SK-N-SH treated with all-trans-retinoic acid at 6 μM for 48 hours (cell line): ENCODE results near the gene RBM47.
"Not testable (repeated sequence)": the region's sequence is repeated elsewhere in the genome, so short reads cannot be mapped to it uniquely, and the experiment has no call there.

ENCODE experiments used
- ATAC-seq: fragments of 200-7000 bp; cut with Tn5 transposase; 3 replicates; pipeline ENCODE4 v1.9.1; 2020; ENCODE audit warnings: mild to moderate bottlenecking, moderate library complexity
- ARNTL ChIP-seq: fragments of 450-650 bp; formaldehyde crosslinking; IDR thresholded peaks from 2 replicates; pipeline ENCODE4 v1.5.0; 2020; ENCODE audit warnings: low read depth, mild to moderate bottlenecking, moderate library complexity, borderline replicate concordance
- BACH2 ChIP-seq: fragments of 250-450 bp; sonication (Bioruptor Pico); IDR thresholded peaks from 2 replicates; pipeline ENCODE4 v1.9.0; 2021; ENCODE audit warnings: mild to moderate bottlenecking, borderline replicate concordance
- CREB5 ChIP-seq: fragments of 250-450 bp; sonication (Bioruptor Pico); IDR thresholded peaks from 2 replicates; pipeline ENCODE4 v1.5.1; 2020; ENCODE audit warnings: low read depth, mild to moderate bottlenecking, moderate library complexity
- CSDC2 ChIP-seq: fragments of 250-450 bp; sonication (Bioruptor Pico); IDR thresholded peaks from 2 replicates; pipeline ENCODE4 v1.5.0; 2020; ENCODE audit warnings: mild to moderate bottlenecking, moderate library complexity
- CSRNP3 ChIP-seq: fragments of 250-450 bp; sonication (Bioruptor Pico); IDR thresholded peaks from 2 replicates; pipeline ENCODE4 v1.5.1; 2021; ENCODE audit warnings: mild to moderate bottlenecking, moderate library complexity
- ESRRG ChIP-seq: fragments of 250-450 bp; sonication (Bioruptor Pico); IDR thresholded peaks from 2 replicates; pipeline ENCODE4 v1.6.1; 2021; ENCODE audit warnings: mild to moderate bottlenecking
- GLIS3 ChIP-seq: fragments of 250-450 bp; sonication (Bioruptor Pico); IDR thresholded peaks from 2 replicates; pipeline ENCODE4 v1.5.0; 2020; ENCODE audit warnings: mild to moderate bottlenecking, moderate library complexity
- ISL1 ChIP-seq: fragments of 250-450 bp; sonication (Bioruptor Pico); IDR thresholded peaks from 2 replicates; pipeline ENCODE4 v2.1.2; 2022; ENCODE audit warnings: mild to moderate bottlenecking, moderate library complexity
- OSR1 ChIP-seq: fragments of 250-450 bp; sonication (Bioruptor Pico); IDR thresholded peaks from 2 replicates; pipeline ENCODE4 v1.8.0; 2022; ENCODE audit warnings: moderate library complexity, mild to moderate bottlenecking, inconsistent platforms
- PATZ1 ChIP-seq: fragments of 250-450 bp; sonication (Bioruptor Pico); IDR thresholded peaks from 2 replicates; pipeline ENCODE4 v1.8.0; 2020; ENCODE audit warnings: mild to moderate bottlenecking, moderate library complexity, borderline replicate concordance
- PPARA ChIP-seq: fragments of 250-450 bp; sonication (Bioruptor Pico); IDR thresholded peaks from 2 replicates; pipeline ENCODE4 v1.5.0; 2020; ENCODE audit warnings: mild to moderate bottlenecking, borderline replicate concordance
- RARB ChIP-seq: fragments of 250-450 bp; sonication (Bioruptor Pico); IDR thresholded peaks from 2 replicates; pipeline ENCODE4 v1.8.0; 2021; ENCODE audit warnings: mild to moderate bottlenecking, moderate library complexity
- SNAI2 ChIP-seq: fragments of 250-450 bp; sonication (Bioruptor Pico); IDR thresholded peaks from 2 replicates; pipeline ENCODE4 v1.5.0; 2020; ENCODE audit warnings: mild to moderate bottlenecking, moderate library complexity
- TCF4 ChIP-seq: fragments of 250-450 bp; sonication (Bioruptor Pico); IDR thresholded peaks from 2 replicates; pipeline ENCODE4 v1.8.0; 2021; ENCODE audit warnings: mild to moderate bottlenecking, moderate library complexity, borderline replicate concordance
- TOX ChIP-seq: fragments of 250-450 bp; sonication (Bioruptor Pico); IDR thresholded peaks from 2 replicates; pipeline ENCODE4 v1.8.0; 2021; ENCODE audit warnings: mild to moderate bottlenecking, moderate library complexity, borderline replicate concordance
- TSHZ2 ChIP-seq: fragments of 250-450 bp; sonication (Bioruptor Pico); IDR thresholded peaks from 2 replicates; pipeline ENCODE4 v1.5.0; 2020; ENCODE audit warnings: mild to moderate bottlenecking, moderate library complexity
- ZC3H10 ChIP-seq: fragments of 250-450 bp; sonication (Bioruptor Pico); IDR thresholded peaks from 2 replicates; pipeline ENCODE4 v1.5.1; 2021; ENCODE audit warnings: mild to moderate bottlenecking, moderate library complexity
- ZFP3 ChIP-seq: fragments of 250-450 bp; sonication (Bioruptor Pico); IDR thresholded peaks from 2 replicates; pipeline ENCODE4 v1.5.0; 2020; ENCODE audit warnings: mild to moderate bottlenecking, moderate library complexity
- ZFP30 ChIP-seq: fragments of 450-650 bp; formaldehyde crosslinking; IDR thresholded peaks from 2 replicates; pipeline ENCODE4 v1.5.0; 2022; ENCODE audit warnings: mild to moderate bottlenecking, moderate library complexity
- ZNF70 ChIP-seq: fragments of 450-650 bp; formaldehyde crosslinking; IDR thresholded peaks from 2 replicates; pipeline ENCODE4 v1.5.0; 2020; ENCODE audit warnings: mild to moderate bottlenecking, moderate library complexity
- ZNF8 ChIP-seq: fragments of 450-650 bp; formaldehyde crosslinking; IDR thresholded peaks from 2 replicates; pipeline ENCODE4 v1.5.0; 2020; ENCODE audit warnings: mild to moderate bottlenecking, moderate library complexity

The RBM47 gene

GRCh38 chr4:40394236-40394635 lies 235.4 kb downstream of the RBM47 start:
- TF ChIP-seq ISL1 (CRISPR knock-in tag) (no peak), PPARA (CRISPR knock-in tag) (no peak), ZC3H10 (CRISPR knock-in tag) (no peak), CSRNP3 (CRISPR knock-in tag) (no peak), ESRRG (CRISPR knock-in tag) (no peak), RARB (CRISPR knock-in tag) (no peak), ZFP3 (CRISPR knock-in tag) (no peak), TCF4 (no peak), OSR1 (CRISPR knock-in tag) (no peak), ZNF70 (CRISPR knock-in tag) (no peak), CREB5 (no peak), GLIS3 (CRISPR knock-in tag) (no peak), ZNF8 (no peak), ZFP30 (CRISPR knock-in tag) (no peak), PATZ1 (CRISPR knock-in tag) (no peak)
- no peak for ATAC-seq

- ATAC-seq, result not testable (repeated sequence)
These were observed 237.4 kb downstream of the RBM47 start for GRCh38 chr4:40392241-40392640.

GRCh38 chr4:40389986-40390385 lies 239.7 kb downstream of the RBM47 start:
- TF ChIP-seq BACH2 (CRISPR knock-in tag) (no peak), TOX (CRISPR knock-in tag) (no peak), ZC3H10 (CRISPR knock-in tag) (no peak), GLIS3 (CRISPR knock-in tag) (no peak), SNAI2 (CRISPR knock-in tag) (no peak), OSR1 (CRISPR knock-in tag) (no peak), RARB (CRISPR knock-in tag) (no peak), TCF4 (no peak), ARNTL (CRISPR knock-in tag) (no peak), PATZ1 (CRISPR knock-in tag) (no peak), PPARA (CRISPR knock-in tag) (no peak), CSDC2 (CRISPR knock-in tag) (no peak), ZNF8 (no peak), ISL1 (CRISPR knock-in tag) (no peak), TSHZ2 (CRISPR knock-in tag) (no peak), CREB5 (no peak), ZFP30 (CRISPR knock-in tag) (no peak)
- TF ChIP-seq, all 23 proteins: peak for 0

More at GRCh38 chr4:40389986-40390385, 239.7 kb downstream of the RBM47 start:
- no peak for ATAC-seq
